ENCODE measurements around the gene ZNF205. TPM values are rescaled to one million over a fixed set of nuclear protein-coding genes. Genes with fewer than 3 reads are reported as not detected.

The ZNF205 gene
- total and polyA plus RNA-seq, 9 of the 15 experiments (the other 6 are each of a cell fraction or from before 2014, with no cell fraction given), result 2.4 to 11.8 (median 5.1) TPM; not detected in 2

DNA sequence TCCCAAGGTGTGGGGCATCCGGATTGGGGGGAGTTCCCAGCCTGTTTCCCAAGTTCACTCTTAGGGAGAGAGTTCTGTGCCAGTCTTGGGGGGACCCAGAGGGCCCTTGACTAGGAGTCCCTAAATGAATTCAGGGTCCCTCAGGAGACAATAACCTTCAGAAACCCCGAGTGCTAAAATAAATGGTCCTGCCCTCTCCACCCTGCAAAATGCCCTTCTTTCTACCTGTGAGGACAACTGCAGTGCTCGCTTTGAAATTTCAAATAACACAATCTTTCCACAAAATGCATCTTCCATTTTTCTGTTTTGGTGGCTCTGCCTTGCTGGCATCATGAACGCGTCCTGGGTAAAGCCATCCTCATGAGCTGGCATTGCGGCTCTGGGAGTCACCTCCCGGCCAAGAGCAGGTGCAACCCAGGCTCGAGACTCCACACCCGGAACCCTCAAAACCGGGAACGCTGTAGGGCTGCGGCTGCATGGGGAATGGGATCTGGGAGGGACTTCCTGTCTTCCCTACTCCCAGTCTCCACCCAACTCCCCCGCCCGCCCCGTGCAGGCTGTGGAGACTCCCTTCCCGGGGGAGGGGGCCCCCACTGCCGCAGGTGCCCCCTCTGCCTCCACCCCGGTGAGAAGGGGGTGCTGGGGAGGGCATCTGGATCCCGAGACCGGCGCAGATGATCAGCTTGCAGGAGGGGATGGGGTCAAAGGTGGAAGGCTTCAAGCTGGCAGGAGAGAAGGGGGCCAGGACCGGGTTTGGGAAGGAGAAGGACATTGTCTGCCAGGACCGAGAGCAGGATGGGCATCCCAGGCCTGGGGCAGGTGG lies at the start of gene ZNF205 (continued):
- TF ChIP-seq ATF1 (CRISPR knock-in tag; IDR thresholded peaks at IDR 0.05) (no peak), ATF1 (tag; IDR thresholded peaks at IDR 0.05) (0 out of 2 replicates have a peak, but pooled peaks have one; percentile 29), XRCC5 (IDR thresholded peaks at IDR 0.05; ENCODE audit: low read depth, low read length) (peak; percentile 67; the same call in 1 of the 2 replicates), KLF10 (CRISPR knock-in tag; IDR thresholded peaks at IDR 0.05) (no peak), HNRNPLL (IDR thresholded peaks at IDR 0.05; ENCODE audit: low read depth, low read length, poor library complexity, severe bottlenecking) (no peak), GTF3C2 (IDR thresholded peaks at IDR 0.05; ENCODE audit: borderline replicate concordance, extremely low read depth, insufficient read length) (no peak), ZBTB11 (CRISPR knock-in tag; IDR thresholded peaks at IDR 0.05) (peak; percentile 93 to 100 (median 98))
- TF ChIP-seq, protein P1, sequence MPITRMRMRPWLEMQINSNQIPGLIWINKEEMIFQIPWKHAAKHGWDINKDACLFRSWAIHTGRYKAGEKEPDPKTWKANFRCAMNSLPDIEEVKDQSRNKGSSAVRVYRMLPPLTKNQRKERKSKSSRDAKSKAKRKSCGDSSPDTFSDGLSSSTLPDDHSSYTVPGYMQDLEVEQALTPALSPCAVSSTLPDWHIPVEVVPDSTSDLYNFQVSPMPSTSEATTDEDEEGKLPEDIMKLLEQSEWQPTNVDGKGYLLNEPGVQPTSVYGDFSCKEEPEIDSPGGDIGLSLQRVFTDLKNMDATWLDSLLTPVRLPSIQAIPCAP (CRISPR knock-in tag; IDR thresholded peaks at IDR 0.05; ENCODE audit: borderline replicate concordance), result no peak
